OCI-LY3 (cell line): ENCODE results near the gene COMT.

Experiments
- EZH2phosphoT487 ChIP-seq: fragments of 200-600 bp; shearing (Covaris generic); IDR thresholded peaks from 2 replicates; pipeline ENCODE4 v1.6.1; 2018; ENCODE audit warnings: antibody characterized with exemption, mixed run types, low read depth
- TF ChIP-seq, protein P1 (sequence below): fragments of 200-600, 300-600 bp; sonication (generic); IDR thresholded peaks from 2 replicates; pipeline ENCODE4 v1.5.1; 2014; ENCODE audit warnings: antibody characterized with exemption, low read length, low read depth

DNA sequence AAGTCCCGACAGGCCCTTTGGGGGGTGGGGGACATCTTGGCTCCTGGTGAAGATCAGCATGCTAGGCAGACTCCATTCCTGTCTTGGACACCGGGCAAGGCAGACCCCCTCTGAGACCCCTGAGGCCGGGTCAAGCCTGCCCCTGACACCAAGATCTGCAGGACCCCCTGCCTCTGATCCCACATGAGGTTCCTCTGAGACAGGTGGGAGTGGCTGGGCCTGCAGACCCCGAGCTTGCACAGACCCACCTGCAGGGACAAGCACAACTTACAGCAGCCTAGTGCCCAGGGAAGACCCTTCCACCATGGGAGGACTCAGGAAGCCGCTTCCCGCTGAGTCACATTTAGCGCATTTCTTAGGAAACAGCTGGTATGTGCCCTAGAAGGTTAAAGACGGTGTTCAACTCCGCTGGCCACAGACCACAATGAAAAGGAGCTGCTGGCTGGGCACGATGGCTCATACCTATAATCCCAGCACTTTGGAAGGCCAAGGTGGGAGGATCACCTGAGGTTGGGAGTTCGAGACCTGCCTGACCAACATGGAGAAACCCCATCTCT, 59.6 kb downstream of the COMT start:
- TF ChIP-seq, protein P1, sequence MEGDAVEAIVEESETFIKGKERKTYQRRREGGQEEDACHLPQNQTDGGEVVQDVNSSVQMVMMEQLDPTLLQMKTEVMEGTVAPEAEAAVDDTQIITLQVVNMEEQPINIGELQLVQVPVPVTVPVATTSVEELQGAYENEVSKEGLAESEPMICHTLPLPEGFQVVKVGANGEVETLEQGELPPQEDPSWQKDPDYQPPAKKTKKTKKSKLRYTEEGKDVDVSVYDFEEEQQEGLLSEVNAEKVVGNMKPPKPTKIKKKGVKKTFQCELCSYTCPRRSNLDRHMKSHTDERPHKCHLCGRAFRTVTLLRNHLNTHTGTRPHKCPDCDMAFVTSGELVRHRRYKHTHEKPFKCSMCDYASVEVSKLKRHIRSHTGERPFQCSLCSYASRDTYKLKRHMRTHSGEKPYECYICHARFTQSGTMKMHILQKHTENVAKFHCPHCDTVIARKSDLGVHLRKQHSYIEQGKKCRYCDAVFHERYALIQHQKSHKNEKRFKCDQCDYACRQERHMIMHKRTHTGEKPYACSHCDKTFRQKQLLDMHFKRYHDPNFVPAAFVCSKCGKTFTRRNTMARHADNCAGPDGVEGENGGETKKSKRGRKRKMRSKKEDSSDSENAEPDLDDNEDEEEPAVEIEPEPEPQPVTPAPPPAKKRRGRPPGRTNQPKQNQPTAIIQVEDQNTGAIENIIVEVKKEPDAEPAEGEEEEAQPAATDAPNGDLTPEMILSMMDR = no peak
- TF ChIP-seq EZH2phosphoT487 = no peak
